HG03103 (cell line): ENCODE data around the gene CCDC9B.

Experiments used
- ATAC-seq: cut with Tn5 transposase; IDR thresholded peaks from one replicate; pipeline ENCODE4 v1.9.1; 2021; ENCODE audit warnings: low read depth; ENCODE audit not compliant: unreplicated experiment

Gene CCDC9B

DNA sequence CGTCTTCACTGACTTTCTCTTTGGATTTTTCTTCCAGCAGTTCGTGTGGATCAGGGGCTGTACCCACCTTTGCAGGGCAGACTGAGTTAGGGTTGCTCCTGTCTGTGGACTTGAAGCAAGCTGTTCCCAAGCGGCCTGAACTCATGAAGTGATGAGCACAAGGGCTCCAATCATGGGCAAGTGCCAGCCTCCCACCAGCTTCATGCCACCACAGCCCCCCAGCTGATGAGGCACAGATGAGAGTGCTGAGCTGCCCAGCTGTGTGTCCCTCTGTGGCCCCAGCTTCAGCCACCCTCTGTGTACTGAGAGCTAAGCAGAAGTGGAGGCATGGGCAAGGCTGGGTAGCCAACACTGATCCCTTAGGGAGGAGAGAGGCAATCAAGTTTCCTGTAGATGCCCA is 29.7 kb downstream of the CCDC9B start:
- ATAC-seq = no peak

DNA sequence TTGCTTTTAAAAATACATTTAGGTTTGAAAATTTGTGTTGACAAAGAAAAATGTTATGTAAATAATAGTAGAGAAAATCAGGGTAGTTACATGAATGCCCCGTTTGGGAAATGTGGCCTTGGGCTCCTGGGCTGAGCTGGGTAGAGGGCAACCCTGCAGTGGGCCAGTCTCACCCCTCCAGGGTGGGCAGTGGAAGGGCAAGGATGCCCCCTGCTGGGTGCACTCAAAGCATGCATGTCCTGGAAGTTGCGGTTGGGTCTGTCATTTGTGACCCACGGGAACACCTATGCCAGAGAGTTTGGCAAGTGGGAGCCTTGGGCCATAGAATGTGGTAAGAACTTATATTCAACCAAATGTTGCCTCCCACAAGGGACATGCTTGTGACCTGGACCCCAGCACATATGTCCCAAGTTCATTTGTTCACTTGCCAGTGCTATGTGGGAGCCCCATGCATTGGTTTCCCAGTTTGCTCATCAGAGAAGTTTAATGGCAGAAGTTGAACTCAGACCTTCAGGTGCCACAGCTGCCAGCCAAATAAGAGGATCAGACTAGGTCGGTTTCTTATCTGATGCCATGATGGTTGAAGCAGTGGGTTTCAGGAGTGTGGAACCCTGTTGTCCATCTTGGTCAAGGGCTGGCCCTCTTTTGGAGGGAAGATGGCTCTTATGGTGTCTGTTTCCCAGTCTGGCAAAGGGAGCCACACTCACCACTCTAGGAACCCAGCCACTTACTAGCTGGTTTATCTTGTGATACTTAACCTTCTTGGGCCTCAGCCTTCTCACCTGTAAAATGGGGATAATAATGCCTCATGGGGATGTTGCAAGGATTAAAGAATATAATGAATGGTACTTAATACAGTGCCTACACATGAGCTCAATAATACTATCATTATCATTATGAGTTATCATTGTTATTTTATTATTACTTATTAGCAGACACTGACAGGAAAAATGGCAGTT is 30.5 kb downstream of the CCDC9B start:
- ATAC-seq = no peak

DNA sequence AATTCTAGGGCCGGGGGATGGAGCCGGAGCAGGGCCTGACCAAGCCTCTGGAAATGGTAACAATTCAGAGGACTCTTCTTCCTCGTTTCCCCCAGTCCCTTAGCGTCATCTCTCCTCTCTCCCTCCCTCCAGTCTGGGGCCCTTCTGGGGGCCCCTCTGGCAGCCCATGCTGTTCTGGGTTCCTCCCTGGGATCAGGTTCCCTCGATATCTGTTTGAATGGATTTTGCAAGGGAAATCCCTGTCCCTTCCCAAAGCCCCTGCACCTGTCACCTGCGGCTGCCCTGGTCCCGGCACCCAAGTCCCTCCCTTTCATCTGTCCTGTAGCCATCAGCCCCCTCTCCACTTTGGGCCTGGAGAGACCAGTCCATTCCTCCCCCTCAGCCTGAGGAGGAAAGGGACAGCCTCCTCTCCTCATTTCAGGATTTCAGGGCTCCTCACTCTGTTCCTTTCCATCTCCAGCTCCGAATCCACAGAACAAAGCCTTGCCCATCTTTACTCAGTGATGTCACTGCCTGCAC is 31.3 kb downstream of the CCDC9B start:
- ATAC-seq = no peak

DNA sequence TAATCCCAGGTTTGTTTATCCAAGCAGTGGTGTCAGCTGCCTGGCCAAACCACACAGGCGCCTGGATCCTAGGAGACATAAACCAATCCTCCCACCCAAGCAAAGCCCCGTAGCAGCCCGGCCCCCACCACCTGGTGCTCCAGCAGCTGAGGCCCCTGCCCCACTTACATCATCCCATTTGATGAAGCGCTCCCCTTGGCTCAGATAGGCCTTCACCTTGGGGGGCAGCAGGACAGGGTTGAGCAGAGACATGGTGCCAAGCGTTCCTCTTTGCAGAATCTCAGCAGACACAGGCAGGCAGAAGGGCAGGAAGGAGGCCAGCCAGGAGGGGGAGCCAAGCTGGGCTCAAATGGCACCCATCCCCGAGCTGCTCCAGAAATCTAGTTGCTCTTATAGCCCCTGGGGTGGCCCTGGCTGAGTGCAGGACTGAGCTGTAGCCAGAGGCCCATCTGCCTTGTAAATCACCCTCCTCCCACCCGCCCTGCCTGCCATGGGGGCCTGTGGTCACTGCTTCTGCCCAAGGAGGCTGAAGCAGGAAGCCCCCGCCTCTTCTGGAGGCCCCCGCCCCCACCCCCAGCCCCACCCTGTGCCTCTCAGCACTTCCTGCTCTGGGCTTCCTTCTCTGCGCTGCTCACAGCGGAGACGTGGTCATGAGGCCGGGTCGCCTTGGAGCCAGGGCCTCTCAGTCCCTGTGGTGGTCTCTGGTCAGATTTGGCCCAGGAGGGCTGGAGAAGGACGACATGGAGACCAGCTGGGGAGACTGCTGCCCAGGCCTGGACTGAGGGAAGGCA is 33.1 kb downstream of the CCDC9B start, which contains the start of gene PLCB2:
PLCB2 (minus strand) TSS at position 515 of the 791 bp plus-strand sequence; CDS start at position 252, 263 bp downstream.
- no peak for ATAC-seq

DNA sequence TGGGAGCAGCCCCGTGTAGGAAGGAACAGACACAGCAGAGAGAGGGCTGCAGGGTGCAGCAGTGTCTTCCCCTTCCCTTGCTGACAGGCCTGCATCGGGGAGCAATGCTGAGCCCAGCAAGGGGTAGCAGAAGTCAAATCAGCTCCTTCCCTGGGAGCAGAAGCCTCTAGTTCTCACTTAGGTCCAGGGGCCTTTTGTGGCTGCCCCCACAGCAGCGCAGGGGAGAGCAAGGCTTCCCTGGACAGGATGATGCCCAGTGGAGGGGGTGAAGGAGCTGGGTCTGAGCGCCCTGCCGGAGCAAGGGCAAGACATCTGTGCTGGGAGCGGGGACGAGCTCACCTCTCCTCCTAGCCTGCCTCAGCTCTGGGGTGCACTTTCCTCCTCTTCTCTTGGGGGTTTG is 33.8 kb downstream of the CCDC9B start:
- ATAC-seq = no peak

DNA sequence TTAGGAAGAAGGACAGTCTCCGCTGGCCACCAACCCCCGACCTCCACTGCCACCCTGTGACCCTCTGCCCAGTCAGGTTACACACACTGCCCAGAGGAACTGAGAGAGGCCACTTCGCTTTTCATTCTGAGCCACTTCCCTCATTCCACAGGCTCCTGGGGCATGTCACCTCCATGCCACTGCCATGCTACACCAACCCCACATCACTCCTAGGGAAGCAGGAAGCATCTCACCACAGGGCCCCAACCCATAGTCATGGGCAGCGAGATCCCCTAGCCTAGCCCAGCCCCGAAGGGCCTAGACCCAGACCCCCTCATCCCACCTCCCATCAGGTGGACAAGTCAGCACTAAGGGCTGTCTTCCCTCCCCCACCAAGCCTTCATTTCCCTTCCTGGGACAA is 34.4 kb downstream of the CCDC9B start:
- no peak for ATAC-seq

DNA sequence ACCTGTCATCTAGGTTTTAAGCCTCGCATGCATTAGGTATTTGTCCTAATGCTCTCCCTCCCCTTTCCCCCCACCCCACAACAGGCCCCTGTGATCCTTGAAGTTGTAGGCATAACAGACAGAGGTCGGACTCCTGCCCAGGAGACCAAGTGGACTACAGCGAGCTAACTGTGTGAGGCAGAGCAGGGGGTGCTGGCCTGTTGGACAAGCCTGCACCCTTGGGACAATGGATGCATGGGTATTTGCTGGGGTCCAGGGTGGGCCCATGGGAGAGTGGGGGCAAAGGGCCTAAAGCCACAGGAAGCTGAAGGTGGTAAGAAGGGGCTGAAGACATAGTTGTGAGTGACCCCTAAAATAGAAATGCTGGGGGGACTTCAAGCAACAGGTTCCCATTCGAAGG is 35.5 kb downstream of the CCDC9B start:
- no peak for ATAC-seq

DNA sequence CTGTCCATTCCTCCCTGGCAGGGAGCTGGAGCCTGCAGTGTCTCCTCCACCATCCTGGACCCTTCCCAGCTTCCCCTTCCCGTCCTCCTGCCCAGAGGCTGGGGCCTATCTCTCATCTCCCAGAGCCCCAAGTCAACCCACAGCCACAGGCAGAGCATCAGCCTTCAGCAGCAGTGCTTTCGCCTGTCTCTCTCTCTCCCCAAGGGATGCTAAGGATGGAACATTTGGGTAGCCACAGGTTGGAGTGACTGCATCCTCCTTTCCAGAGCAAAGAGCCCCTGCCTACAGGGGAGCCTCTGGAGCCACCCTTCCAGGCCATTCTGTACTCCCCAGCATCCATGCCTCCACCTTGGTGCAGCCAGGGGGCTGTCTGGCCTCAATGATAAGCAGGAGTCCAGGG is 37.2 kb downstream of the CCDC9B start:
- no peak for ATAC-seq

DNA sequence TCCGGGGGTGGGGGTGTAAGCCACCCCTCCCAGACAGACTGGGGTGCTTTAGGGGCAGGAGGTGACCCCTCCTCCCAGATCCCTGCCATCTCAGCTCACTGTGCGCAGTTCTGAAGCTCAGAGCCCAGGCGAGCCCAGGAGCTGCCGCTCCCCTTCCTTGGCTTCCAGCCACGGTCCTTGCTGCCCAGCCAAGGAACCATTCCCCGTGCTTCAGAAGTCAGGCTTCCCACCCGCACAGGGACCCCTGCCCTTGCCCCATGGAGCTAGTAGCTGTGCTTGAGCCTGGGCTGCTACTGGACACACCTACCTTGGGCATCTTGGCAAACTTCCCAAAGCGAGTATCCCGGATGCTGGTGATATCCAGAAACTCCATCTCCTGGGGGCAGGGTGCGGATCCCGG is 37.8 kb downstream of the CCDC9B start:
- no peak for ATAC-seq

DNA sequence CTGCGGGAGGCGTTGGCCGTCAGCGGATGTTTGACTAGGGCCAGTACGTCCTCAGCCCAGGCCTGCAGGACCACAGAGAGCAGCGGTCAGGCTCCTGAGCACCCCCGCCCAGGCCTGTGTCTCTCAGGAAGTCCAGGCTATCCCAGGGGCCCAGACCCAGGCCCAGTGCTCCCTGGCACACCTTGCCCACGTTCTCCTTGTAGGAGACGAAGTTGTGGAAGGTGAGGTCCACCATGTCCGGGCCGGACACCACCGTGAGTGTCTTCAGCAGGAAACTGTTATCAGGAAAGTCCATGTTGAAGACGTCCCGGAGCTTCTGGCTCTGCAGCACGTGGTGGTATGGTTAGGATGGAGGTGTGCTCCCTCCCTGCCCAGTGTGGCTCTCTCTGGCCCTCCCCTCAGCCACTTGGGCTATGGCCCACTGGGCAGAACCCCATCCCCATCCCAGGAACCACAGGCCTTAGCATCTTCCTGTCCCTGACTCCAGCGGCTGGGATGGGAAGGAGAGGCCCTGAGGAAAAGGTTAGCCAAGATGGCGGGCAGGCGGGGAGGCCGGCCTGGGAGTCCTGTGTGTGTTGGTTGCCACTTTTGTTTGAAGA is 38.4 kb downstream of the CCDC9B start:
- ATAC-seq = no peak

DNA sequence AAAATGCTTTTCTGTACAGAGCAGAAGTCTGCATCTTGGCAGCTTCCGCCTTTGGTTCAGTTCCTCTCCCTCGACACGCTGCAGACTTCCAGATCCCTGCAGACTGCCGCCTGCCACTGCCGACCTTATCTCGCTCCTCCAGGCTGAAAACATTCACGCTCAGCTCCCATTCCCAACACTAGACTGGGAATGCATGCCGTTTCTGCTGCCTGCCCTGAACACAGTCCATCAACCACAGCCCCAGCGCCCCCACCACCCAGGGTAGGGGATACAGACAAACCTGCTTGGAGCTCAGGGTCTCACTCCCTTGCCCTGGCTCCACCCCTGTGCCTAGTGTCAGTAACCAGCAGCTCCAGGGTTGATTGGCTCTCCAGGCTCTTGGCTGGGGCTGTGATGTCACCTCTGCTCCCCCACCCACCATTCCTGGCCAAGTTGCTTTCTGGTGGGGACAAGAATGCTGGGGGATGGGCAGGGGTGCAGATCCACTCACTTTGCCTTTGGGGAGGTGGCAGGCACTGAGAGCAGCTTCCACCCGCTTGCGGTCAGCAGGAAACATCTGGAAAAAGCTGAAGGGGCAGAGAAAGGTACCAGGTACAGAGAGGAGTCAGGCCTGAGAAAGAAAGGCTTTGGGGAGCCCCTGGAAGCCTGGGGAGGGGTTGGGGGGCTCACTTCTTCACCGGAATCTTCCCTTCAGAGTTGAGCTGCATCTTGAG is 39.1 kb downstream of the CCDC9B start:
- no peak for ATAC-seq

DNA sequence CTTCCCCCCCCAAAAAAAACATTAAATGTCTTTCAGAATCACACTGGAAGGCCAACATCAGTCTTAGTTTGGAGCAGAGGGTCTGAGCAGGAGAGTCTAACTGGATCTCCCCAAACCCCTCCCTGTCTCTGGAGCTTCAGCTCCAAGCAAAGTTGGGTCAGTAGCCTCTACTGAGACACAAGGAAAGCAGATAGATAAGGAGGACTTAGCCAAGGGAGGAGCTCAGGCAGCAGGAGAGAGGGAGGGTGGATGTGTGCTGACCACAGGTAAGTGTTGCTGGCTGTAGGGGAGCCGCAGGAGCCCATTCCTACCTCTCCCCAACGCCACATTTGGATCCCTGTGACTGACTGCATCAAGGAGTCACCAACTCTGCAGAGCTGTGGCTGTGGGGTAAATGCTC is 40.0 kb downstream of the CCDC9B start:
- no peak for ATAC-seq

DNA sequence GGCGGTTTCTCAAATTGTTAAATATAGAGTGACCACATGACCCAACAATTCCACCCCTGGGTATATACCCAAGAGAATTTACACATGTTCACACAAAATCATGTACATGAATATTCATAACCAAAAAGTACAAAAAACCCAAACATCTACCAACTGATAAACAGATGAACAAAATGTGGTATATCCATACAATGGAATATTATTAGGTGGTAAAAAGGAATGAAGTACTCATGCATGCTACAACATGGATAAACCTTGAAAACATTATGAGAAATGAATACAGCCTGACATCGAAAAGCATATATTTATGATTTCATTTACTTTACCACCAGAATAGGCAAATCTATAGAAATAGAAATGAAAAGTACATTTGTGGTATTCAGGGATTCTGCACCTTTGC is 40.4 kb downstream of the CCDC9B start:
- ATAC-seq = no peak

DNA sequence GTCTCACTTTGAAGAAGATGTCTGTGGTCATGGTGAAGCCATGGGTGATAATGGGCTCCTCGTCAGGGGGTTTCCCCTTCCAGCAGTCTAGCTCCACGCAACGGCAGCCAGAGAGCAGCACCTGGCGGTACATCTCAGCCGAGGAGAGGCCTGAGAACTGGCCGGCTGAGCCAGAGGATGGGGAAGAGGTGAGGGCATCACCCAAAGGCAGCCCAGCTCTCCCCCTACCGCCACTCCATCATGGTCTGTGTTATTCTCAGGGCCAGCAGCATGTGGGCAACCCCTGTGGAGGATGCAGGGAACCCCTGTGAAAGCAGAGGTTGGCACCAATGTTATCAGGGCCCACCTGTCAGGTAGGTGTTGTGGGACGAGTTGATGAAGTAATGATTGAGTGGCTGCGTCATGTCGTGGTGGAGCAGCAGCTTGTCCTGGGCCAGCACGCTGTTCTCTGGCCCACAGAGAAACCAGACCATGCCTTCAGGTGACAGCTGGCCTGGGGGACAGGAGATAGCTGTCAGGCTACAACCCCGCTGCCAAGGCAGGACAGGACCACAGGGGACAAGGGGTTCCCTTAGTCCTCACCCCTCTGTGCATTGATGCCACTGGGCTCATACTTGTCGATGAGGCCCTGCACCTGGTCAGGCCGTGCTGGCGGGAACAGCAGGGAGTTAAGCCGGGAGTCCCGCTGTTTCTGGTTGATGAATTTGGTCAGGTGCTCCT is 42.4 kb downstream of the CCDC9B start:
- ATAC-seq = no peak

DNA sequence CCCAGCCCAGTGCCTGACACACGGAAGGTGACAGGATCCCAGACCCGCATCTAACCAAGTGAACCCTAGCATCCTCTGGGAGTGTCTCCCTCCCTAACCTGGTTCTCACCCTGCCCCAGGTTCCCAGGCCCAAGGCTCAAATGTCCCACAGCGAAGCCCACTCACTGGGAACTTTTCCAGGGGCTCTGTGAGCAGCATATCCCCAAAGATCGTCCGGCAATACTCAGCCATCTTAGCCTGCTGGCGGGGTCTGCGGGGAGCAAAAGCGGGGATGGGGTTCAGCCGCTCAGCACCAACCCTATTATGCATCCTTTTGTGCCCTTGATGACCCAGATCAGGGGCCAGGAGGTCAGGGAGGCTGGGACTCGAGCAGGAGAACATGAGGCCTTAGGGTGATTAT is 43.4 kb downstream of the CCDC9B start:
- ATAC-seq = no peak

DNA sequence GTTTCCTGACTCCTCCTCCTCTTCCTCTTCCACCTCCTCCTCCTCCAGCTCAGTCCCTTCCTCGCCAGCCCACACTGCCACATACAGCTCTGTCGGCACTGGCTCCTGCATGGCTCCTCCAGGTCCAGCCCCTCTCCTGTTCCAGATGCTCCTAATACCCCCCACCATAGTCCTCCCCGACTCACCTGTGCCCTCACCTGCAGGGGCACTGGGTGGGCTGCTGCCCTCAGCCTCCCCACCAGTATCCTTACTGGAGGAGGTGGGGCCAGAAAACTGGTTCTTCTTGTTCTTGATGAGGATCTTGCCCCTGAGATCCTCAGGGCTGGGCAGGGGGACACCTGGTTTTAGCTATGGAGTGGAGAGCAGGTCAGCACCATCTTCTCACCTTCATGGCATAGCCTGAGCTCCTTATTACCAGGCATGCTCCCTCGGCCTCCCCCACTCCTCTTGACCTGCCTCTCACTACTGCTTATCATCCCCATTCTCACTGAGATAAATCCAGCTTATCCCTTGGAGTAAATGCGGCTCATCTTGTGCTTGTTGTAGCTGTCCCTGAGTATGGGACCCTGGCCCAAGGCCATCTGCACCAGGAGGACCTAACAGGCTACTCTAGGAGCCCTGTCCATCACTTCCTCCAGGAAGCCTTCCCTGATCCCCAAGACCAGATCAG is 44.0 kb downstream of the CCDC9B start:
- no peak for ATAC-seq

DNA sequence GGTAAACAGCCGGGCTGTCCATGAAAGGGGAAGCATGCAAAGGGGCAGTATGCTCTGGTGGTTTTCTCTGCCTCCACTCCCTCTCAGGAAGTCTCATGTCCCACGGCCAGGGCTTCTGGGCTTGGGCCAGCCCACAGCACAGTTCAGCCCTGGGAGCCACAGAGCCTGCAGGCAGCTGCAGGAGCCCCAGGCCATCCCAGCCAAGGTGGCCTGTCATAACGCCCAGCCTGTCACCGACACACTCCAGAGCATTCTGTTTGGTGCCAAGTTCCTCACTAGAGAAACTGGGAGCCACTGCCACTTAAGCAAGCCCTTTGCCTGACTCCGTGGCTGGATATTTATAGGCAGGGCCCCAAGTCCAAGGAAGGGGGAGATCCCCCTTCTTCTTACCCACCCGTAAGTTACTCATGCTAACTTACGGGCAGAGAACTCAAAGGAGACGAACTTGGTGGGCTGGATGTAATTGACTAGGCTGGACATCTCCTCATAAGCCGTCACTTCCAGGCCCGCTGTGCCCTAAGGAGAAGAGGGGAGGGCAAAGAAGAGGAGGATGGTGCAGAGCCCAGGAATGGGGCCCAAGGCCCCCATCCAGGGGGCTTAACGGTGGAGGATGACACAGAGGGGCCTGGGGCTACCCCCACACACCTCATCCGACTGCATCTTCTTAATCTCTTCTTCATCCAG is 44.7 kb downstream of the CCDC9B start:
- ATAC-seq = no peak

DNA sequence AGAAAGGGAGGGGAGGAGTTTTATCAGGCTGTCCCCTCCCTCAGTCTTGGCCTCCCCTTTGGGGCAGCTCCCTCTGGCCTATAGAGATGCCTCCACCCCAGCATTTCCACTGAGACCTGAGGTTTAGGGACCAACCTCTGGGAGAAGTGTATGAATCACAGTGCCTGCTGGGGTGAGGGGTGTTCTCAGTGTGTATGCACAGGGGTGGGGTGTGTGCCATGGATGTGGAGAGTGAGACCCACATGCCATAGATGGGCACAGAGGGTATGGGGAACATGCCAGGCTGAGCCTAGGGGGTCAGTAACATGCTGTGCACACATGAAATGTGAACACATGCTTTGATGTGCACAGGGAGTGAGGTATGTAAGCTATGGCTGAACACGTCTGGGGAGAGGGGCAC is 45.4 kb downstream of the CCDC9B start:
- no peak for ATAC-seq
